ENCODE measurements around the gene SEMA3A.

SEMA3A gene

GRCh38 chr7:84195295-84196060, 889 bp upstream of the SEMA3A start:
- DNase-seq, result no peak

GRCh38 chr7:84193747-84194146, 842 bp downstream of the SEMA3A start:
- DNase-seq, result peak; percentile 57

GRCh38 chr7:84191842-84192241, 2.7 kb downstream of the SEMA3A start:
- DNase-seq, result no peak

GRCh38 chr7:84191261-84191660, 3.3 kb downstream of the SEMA3A start:
- no peak for DNase-seq

- no peak for DNase-seq
Observed at GRCh38 chr7:84190016-84190705, 4.4 kb downstream of the SEMA3A start.

- peak; percentile 77 for DNase-seq
Observed at GRCh38 chr7:84188786-84189405, 5.7 kb downstream of the SEMA3A start.

- DNase-seq, result no peak
Observed at GRCh38 chr7:84187813-84188510, 6.6 kb downstream of the SEMA3A start.

GRCh38 chr7:84187087-84187805, 7.3 kb downstream of the SEMA3A start:
- no peak for DNase-seq

GRCh38 chr7:84183741-84184140, 10.8 kb downstream of the SEMA3A start:
- no peak for DNase-seq

- DNase-seq, result no peak
Observed at GRCh38 chr7:84182301-84182700, 12.3 kb downstream of the SEMA3A start.

- DNase-seq, result no peak
Observed at GRCh38 chr7:84181628-84182027, 13.0 kb downstream of the SEMA3A start.

- no peak for DNase-seq
Observed at GRCh38 chr7:84177758-84178412, 16.7 kb downstream of the SEMA3A start.

GRCh38 chr7:84176716-84177115, 17.9 kb downstream of the SEMA3A start:
- DNase-seq, result no peak

GRCh38 chr7:84175461-84175860, 19.1 kb downstream of the SEMA3A start:
- DNase-seq, result no peak

- DNase-seq, result no peak
Observed at GRCh38 chr7:84170646-84171045, 23.9 kb downstream of the SEMA3A start.

- DNase-seq, result peak; percentile 51
Observed at GRCh38 chr7:84162584-84162983, 32.0 kb downstream of the SEMA3A start.

- peak; percentile 73 for DNase-seq
Observed at GRCh38 chr7:84162125-84162524, 32.5 kb downstream of the SEMA3A start.

- DNase-seq, result peak; percentile 96
Observed at GRCh38 chr7:84161398-84161797, 33.2 kb downstream of the SEMA3A start.

GRCh38 chr7:84159435-84159834, 35.2 kb downstream of the SEMA3A start:
- DNase-seq, result peak; percentile 30

GRCh38 chr7:84157171-84157570, 37.4 kb downstream of the SEMA3A start:
- no peak for DNase-seq

- DNase-seq, result no peak
Observed at GRCh38 chr7:84154991-84155781, 39.4 kb downstream of the SEMA3A start.

Data from NCI-H526 treated with DMSO at 0.1 percent for 48 hours (cell line).